HG03139 (cell line): ENCODE results near the gene CHD6.

Experiments used
- ATAC-seq: cut with Tn5 transposase; IDR thresholded peaks from one replicate; pipeline ENCODE4 v1.9.1; 2021; ENCODE audit not compliant: unreplicated experiment

The CHD6 gene

DNA sequence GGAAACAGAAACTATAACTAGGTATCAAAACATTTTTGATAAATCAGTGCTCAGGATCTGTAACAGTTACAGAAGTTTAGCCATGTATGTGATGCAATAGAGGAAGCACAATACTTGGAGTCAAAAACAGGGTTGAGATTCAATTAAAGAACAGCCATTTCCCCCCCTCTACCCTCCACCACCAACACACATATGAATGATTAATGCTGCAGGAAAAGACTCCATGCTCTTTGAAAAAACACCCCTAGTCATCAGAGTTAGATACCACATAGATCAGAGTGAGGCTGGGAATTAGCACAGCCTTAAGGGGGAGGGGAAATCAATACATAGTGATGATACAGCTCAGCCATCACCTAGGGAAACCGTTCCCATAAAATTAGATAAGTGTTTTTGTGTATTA lies 142.7 kb downstream of the CHD6 start:
- no peak for ATAC-seq

DNA sequence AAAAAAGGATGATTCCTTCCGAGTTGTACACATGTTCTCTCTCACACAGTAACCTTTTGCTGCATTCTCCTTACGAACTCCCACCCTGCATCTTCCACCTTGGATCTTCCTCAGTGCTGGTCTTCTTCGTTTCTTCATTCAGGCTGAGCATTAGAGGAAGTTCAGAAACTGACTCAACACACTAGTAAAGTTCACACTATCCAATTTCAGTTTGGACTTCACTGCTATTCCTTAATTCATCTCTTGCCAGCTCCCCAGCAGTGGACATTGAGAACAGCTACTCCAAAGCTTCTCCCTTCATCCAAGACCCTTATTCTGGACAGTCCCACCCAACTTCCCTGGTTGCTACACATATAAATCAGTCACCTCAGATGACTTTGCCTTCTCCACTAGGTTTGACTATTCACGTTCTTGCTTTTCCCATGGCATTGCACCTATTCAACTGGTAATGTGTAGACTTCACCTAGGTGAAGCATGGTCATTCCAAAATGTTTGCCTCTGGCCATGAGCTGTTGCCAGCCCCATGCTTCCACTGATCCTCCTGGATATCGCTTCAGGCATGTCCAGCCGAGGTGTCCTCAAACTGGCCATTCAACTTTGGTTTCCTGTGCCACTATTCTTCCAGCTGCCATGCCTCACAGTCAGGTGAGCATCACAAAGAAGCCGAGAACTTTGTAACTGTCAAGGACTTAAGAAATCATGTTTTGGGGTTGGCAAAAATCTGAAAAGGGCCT lies 147.6 kb downstream of the CHD6 start:
- no peak for ATAC-seq

DNA sequence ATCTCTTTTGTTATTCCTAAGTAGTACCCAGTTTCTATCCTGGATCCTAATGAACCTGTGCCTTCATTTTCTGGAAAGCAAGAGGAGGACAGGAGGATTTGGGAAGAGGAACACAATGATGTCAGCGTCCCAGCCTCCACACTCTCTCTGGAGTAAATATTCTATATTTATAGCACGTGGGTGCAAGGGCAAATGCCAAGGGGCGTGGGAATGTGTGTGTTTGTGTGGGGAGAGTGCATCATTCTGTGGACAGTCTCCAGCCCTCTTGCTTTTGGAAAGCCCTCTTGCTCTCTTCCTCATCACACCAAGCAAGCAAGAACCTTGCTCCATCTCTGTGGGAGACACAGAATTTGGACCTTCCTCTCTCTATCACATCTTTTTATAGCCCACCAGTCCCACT lies 148.3 kb downstream of the CHD6 start:
- ATAC-seq: no peak

DNA sequence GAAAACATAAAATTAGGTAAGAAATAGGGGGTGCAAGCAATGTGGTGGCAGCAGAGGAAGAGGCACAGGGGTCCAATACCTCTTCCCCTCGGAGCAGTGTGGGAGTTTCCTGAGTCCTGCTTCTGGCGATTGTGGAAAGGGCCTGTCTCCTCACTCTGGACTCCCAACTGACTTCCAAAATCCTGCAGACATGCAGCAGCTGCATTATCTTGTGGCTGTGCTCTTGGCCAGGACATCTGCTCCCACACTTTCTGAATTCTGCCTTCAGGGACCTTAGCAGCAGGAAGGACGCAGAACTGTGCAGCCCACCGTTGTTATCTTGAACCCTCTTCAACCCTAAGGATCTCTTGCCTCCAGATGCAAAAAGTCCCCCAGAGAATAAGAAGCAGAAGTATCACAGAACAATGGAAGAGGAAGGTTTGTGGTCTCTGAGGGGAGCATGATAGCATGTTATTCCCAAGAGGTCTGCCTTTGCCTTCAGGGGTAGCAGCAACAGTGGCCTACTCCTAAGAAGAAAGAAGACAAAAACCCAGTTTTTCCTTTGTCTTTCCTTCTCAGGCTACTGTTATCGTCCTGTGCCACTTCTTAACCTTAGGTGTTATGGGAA lies 149.1 kb downstream of the CHD6 start:
- ATAC-seq: no peak

DNA sequence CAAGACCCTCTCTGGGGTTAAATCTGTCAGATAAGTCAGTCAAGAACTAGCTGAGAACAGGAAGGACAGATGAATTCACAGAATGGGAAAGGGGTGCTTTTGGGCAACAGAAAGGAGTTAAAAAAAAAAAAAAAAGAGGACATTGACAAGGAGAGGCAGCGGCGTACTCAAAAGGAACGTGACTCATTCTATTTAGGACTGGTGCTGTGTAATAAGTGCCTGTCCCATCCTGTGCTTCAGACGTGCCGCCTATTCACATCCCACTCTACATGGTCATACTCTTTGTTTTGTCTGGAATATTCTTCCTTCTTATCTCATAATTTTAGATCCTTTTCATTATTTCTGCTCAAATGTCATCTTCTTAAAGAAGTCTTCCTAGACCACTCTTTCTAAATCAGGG lies 150.5 kb downstream of the CHD6 start:
- ATAC-seq: no peak

DNA sequence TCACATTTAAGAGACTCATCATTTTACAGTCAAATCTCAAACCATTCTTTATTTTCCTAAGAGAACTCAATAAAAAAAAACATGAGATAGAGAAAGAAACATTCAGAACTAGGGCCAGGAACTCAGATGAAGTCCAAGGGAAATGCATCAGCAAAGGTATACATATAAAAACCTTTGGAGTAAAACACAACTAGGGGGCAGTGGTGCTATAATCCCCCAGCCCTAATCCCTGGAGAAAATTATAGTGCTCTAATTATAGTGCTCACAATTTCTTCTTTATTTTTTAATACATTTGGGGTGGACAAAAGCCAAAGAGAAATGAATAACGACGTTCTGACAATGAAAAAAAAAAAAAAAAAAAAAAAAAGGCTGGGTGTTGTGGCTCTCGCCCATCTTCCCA lies 151.0 kb downstream of the CHD6 start:
- ATAC-seq: no peak

DNA sequence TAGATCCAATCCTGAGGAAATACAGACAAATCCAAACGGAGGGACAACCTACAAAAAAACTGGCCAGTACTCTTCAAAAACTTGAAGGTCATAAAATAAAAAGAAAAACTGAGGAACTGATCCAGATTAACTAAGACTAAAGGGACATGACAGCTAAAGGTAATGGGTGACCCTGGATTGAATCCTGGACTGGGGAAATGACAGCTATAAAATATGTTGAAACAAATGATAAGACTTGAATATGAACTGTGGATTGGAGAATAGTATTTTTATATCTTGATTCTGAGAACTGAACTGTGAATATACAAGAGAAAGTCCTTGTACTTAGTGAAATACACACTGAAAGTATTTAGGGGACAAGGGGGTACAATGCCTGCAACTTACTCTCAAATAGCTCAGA lies 154.6 kb downstream of the CHD6 start:
- ATAC-seq: no peak

DNA sequence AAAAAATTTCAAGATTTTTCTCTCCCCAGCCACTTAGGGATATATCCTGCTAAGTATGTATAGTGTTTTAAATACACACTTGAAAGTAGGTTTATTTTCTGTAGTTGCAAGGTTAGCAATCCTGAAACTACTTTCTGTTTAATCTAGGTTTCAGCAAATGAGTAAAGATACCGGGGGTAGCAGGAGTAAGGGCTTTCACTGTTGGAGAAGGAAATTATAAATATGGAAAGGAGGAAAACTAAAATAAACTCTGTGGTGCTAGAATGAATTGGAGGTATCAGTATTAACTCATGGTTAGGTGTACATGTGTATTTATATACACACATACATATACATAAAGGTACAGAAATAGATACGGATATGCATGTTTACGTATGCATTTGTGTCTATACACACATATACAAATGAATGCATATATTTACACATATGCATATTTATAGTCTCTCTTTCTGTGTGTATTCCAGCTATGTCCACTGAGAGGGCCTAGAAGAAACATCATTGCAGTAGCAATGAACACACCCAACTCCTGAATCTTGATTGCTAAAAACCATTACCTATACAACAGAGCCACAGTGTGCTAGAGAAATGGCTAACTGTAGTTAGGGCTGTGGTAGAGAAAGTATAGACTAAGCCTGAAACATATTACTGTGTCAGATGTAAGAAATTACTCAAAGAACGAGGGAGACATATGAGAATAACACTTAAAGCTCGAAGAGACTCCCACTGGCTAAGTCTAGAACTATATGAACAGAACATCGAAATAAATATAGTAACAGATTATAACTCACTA lies 155.6 kb downstream of the CHD6 start:
- ATAC-seq: no peak

DNA sequence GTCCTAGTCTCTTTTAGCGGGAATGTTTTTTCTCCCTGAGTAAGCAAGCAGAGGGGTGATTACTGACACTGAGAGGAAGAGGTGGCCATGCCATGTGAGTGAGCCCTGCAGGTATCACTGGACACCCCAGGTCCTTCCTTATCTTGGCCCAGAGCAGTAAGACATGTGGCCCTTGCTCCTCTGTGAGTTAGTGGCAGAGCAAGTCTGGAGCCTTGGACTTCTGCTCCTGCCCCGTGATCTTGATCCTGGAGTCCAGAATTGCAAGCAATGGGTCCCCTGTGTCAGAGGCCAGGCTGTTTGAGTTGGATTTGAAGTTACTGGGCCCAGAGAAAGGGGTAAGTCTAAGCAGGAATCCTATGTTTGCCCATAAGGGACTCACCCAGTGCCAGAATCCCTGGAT lies 159.4 kb downstream of the CHD6 start:
- ATAC-seq: no peak

DNA sequence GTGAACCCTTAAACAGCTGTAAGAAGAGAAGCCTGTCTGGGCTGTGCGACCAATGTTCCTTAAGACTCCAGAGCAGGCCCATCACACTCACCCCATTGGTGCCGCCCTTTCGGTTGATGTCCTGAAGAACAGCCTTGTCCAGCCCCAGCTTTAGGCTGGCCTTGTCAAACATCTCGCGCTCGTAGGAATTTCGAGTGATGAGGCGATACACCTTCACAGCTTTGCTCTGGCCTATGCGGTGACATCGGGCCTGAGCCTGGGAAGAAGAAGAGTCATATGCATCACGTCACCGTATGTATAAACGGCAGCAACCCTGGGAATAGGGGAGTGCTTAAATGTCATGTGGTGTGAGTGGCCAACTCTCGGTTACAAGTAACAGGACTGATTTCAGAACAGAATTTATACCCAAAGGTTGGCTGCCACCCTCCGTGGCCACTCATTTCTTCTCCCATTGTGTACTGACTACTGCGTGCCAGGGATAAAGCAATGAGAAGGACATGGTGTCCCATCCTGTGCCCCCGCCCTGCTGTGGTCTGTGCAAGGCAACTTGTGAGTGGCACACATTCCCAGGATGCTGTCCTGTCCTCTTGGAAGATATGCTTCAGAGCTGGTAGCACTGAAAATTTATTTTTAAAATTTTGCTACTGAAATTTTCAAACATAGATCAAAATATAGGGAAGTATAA lies 160.9 kb downstream of the CHD6 start:
- no peak for ATAC-seq

DNA sequence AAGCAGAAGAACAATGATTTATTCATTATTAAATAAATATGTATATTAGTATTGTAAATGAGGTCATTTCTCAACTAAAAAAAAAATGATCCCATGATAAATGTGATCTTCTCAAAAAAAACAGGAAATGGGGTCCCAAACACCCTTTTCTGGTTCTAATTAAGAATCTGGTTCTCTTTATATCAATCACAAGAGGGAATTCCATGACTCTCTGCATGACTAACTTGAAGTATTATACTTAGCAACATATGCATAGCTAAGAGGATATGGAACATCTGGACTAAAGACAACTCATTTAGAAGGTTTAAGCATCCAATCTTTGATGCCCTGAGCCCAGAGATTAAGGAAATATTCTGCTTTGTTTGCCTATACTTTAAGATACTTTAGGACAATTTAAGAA lies 161.8 kb downstream of the CHD6 start:
- ATAC-seq: no peak

DNA sequence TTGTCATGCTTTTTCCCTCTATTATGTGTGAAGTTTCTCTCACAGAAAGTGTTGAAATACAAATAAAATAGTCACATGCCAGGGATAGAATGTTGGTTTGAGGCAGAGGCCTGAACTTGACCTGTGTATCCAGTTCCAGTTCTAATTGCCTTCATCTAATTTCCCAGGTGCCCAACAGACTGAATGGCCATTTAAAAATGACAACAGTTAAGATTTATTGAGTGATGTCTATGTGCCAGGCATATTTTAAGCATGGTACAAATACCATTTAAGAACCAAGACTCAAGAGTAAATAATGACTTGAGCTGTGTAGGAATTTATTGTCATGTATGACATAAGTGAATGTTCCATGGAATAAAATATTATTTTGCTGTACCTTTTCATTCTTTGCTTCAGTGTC lies 163.9 kb downstream of the CHD6 start:
- ATAC-seq: no peak

DNA sequence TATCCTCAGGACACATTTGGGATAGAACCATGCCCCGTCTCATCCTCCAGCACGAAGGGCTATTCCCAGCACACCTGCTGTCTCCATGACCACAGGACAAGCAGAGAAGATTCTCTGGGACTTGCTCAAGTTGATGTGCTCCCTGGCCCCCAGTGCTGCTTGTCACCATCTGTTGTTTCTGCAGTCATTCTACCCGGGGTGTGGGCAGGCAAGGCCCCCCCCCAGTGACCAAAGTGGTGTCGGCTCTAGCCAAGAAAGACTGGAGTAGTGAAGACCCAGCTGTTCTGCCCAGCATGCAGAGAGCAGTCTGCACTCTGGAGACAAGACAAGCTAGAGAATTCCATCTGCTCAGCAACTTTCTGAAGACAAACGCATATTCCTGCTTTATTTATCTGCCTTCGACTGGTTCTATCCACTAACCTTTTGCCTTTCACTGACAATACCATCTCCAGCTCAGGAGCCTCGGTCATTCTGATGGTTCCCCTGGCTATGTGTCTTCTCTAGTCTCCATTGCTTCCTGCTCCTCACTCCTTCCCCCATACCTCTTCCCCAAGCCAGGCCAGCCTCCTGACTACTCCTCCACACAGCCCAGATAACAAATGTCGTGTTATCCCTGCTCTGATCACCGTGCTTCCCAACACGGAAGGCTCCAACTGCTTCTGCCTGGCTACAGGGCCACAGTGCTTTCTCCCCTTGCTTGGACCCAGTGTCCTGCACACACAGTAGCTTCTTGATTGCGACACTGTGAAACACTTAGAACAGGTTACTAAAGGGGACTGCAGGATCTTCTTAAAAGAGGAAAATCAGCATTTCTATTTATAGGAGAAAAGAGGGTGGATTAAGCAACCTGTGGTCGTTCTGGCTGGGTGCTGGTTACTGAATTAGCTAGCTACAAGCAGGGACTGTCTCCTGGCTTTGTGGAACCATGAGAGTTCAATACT lies 164.9 kb downstream of the CHD6 start:
- no peak for ATAC-seq

DNA sequence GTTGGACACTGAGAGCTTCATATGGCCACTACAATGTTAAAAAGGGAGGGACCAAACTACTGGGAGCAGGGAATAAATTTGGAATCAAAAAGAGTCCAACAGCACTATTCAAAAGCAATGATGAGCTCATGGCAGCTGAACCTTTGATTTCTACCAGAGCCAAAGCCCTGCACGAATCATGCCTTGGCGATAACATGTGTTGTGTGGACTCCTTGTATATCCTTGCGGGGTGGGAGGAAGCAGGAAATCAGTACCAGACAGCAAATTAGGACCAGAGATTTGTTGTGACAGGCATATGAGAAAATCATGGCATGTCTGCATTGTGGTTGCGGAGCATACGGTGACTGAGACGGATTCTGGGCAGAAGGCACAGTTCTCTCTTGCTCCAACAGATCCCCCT lies 166.0 kb downstream of the CHD6 start:
- no peak for ATAC-seq

DNA sequence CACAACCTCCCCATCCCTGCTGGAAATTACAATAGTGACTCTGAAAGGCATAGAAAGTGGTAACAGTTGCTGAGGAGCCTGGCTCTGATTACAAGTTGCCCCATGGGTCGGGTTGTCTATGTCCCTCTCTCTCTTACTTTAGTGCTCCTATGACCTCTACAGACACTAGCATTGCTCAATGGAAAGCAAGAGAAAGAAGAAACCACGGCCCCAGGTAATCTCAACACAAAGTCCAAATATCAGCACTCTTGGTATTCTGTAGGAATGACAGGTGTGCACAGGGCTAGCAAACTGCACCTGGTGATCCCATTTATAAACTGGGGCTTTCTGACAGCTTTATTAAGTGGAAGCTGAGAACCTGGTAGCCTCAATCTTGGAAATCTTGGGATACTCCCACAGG lies 171.2 kb downstream of the CHD6 start:
- ATAC-seq: no peak

DNA sequence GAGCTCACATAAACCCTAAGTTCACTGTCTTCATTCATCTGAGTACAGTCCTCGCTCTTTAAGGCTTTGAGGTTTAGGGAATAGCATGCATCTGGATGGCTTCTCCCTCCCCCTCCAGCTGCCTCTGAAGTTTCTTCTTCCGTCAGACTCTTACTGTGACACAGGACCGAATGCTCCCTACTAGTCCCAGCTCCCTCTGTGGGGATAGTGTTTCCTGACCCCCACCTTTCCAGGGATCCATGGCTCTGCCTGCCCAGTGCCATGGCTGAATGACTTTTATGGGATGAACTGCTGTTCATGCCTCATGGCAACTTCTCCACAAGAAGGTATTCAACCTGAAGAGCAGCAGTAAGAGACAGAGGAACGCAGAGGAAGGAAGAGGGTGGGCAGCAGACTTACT lies 171.7 kb downstream of the CHD6 start:
- ATAC-seq: no peak

DNA sequence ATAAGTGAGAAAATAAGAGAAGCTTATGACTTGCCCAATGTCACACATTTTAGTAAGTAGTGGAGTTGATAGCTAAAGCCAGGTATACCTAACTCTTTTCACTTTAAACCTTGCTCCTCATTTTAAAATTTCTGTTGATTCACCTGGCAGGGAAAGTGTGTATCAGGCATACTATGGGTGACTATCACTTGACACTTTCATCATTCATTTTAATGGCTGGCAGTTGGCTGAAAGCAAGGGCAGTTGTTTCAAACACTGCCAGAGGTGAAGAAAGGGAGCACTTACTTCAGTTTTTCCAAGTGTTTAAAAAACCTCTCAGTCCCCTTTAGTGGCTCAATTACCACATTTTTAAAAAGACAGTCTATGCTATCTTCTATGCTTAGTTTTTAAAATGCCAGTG lies 173.4 kb downstream of the CHD6 start:
- ATAC-seq: no peak

DNA sequence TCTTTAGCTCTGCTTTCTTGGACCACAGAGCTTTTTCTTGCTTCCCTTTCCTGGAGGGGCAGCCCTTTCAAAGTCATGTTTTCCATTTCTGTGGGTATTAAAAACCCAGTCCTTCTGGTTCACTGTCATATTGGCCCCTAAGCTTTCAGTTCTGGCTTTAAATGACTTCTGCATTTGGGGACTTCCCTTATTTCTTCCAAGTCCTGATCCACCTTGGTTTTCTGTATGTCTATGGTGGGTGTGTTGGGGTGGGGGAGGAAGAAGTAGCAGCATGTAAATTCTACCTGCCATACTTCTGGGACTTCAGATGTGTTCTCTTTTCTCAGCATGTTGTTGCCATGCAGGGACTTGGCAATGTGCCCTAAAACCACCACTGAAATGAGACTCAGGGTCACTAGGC lies 174.5 kb downstream of the CHD6 start:
- no peak for ATAC-seq

DNA sequence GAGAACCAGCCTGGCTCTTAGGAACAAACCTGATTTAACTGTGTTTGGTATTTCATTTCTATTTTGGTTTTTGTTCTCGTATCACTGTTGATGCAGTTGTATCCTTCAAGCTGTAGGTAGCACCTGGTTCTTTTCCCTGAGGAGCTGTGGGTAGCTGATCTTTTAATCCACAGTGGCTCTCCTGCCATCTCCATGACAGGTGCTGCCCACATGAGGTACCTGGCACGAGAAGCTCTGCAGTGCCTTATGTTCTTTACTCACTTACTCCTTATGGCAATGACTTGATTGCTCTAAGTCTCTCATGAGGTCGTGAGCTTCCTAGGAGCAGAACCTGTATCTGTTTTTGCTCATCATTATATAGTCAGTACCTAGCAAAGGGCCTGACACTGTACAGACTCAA lies 177.3 kb downstream of the CHD6 start:
- no peak for ATAC-seq

DNA sequence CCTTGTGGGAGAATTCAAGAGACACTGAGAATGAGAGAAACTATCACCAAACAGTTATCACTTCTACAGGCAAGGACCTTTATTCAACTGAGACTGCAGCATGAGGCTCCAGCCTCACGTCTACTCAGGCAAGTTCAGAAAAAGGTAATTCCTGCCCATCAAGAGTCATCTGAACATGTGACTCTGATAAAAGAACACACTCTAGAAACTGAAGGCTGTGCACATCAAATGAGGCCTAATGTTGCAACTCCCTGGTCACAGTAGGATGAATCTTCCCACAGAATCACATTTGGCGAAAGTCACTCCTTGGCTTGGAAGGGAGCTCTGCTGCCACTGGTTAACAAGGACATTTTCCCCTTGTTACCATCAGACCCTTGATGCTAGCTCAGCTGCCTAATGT lies 180.3 kb downstream of the CHD6 start:
- no peak for ATAC-seq

DNA sequence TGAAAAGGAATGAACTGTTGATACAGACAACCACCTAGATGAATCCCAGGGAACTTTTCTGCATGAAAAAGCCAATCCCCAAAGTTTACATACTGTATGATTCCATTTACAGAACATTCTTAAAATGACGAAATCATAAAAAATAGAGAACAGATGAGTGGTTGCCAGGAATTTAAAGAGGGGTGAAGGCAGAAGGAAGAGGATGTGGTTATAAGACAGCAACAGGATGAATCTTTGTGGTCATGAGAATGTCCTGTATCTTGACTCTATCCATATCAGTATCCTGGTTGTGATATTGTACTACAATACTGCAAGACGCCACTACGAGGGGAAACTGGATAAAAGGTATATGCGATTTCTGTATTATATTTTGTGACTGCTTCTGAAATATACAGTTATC lies 181.5 kb downstream of the CHD6 start:
- ATAC-seq: no peak
